BJ (cell line): ENCODE measurements around the gene RSPH1. TPM values are rescaled to one million over a fixed set of nuclear protein-coding genes. Genes with fewer than 3 reads are reported as not detected.

Experiments
- CTCF ChIA-PET: fragments of 350-600 bp; formaldehyde crosslinking; extraction: SDS; loops from one replicate; lab custom pipeline; 2021; ENCODE audit warnings: antibody characterized with exemption, inconsistent platforms; lab: Yijun Ruan, JAX
- POLR2A ChIA-PET: fragments of 300-600 bp; sonication (Branson Sonifier 250); formaldehyde crosslinking; extraction: SDS; loops from one replicate; lab custom pipeline; 2021; ENCODE audit warnings: antibody characterized with exemption; lab: Charles Lee
- DNase-seq: peaks from one replicate; pipeline ENCODE4 v3.0.0-alpha.2; 2011; ENCODE audit warnings: low read depth
- H3K27me3 ChIP-seq: 2 replicates; pipeline ENCODE4 v1.6.0; 2011; ENCODE audit warnings: low read length; ENCODE audit not compliant: control insufficient read depth, insufficient read depth
- H3K36me3 ChIP-seq: 2 replicates; pipeline ENCODE4 v1.5.1; 2011; ENCODE audit warnings: low read length; ENCODE audit not compliant: control insufficient read depth, insufficient read depth
- H3K4me3 ChIP-seq: 2 replicates; pipeline ENCODE4 v1.5.1; 2011; ENCODE audit warnings: low read depth, mild to moderate bottlenecking, control low read depth, low read length
- CTCF ChIP-seq: IDR thresholded peaks from 2 replicates; pipeline ENCODE4 v1.5.1; 2011; ENCODE audit warnings: low read depth, mild to moderate bottlenecking, control low read depth, inconsistent platforms, low read length, moderate library complexity; ENCODE audit not compliant: insufficient read depth
- polyA plus RNA-seq: library from polyadenylated mRNA; depleted of rRNA; stranded (reverse); fragments of >200 nt; gene quantifications from 2 replicates; pipeline ENCODE4 v1.2.3, GENCODE V29; 2011; rRNA removed

RSPH1 gene
- polyA plus RNA-seq, 1 experiment: 0.11 TPM

- POLR2A ChIA-PET: no interaction called here
- no peak for DNase-seq
Observed at GRCh38 chr21:42426424-42426823, 69.6 kb downstream of the RSPH1 start.

GRCh38 chr21:42425591-42425990 lies 70.4 kb downstream of the RSPH1 start:
- no peak for DNase-seq
- CTCF ChIA-PET: no interaction called here
- H3K27me3 ChIP-seq: no peaks in the 10 kb centered on the region; the same call in 1 of the 2 replicates
- no peak for TF ChIP-seq CTCF
- no peaks in the 10 kb centered on the region for H3K36me3 ChIP-seq
- H3K4me3 ChIP-seq: no peak overlapping the region
- POLR2A ChIA-PET: no interaction called here

More at GRCh38 chr21:42426424-42426823, 69.6 kb downstream of the RSPH1 start:
- no peak for TF ChIP-seq CTCF
- CTCF ChIA-PET: no interaction called here
- Histone ChIP-seq H3K4me3 (no peak overlapping the region), H3K27me3 (no peaks in the 10 kb centered on the region; the same call in 1 of the 2 replicates), H3K36me3 (no peaks in the 10 kb centered on the region)

GRCh38 chr21:42424914-42425541 lies 71.0 kb downstream of the RSPH1 start:
- H3K4me3 ChIP-seq: no peak overlapping the region
- CTCF ChIA-PET: no interaction called here
- TF ChIP-seq CTCF: no peak
- POLR2A ChIA-PET: no interaction called here
- no peaks in the 10 kb centered on the region; the same call in 1 of the 2 replicates for H3K27me3 ChIP-seq
- DNase-seq: no peak
- no peaks in the 10 kb centered on the region for H3K36me3 ChIP-seq

GRCh38 chr21:42423685-42424084 lies 72.3 kb downstream of the RSPH1 start:
- H3K4me3 ChIP-seq: no peak overlapping the region
- ChIA-PET POLR2A (no interaction called here), CTCF (no interaction called here)
- TF ChIP-seq CTCF: no peak
- H3K36me3 ChIP-seq: no peaks in the 10 kb centered on the region
- no peak for DNase-seq
- no peaks in the 10 kb centered on the region; the same call in 1 of the 2 replicates for H3K27me3 ChIP-seq

- Histone ChIP-seq H3K36me3 (no peaks in the 10 kb centered on the region), H3K27me3 (no peaks in the 10 kb centered on the region; the same call in 1 of the 2 replicates), H3K4me3 (no peak overlapping the region)
- CTCF ChIA-PET: interaction anchor here (0.9 kb wide), 1 partner anchor 10 kb away, joined by 4 read pairs; no protein-coding TSS in a partner anchor
- no peak for DNase-seq
- no peak for TF ChIP-seq CTCF
- POLR2A ChIA-PET: no interaction called here
Observed at GRCh38 chr21:42423197-42423675, 72.8 kb downstream of the RSPH1 start.

Other genes starting within 250 kb of the RSPH1 start
- gene TFF3, start 180.8 kb downstream of the RSPH1 start, polyA plus RNA-seq: not detected in 2 replicates
- gene TFF2, start 145.2 kb downstream of the RSPH1 start, polyA plus RNA-seq: not detected in 2 replicates
- gene TFF1, start 129.7 kb downstream of the RSPH1 start, polyA plus RNA-seq: not detected in 2 replicates
- not detected in 2 replicates for gene TMPRSS3, start 100.2 kb downstream of the RSPH1 start, polyA plus RNA-seq
- not detected in 2 replicates for gene UBASH3A, start 92.3 kb downstream of the RSPH1 start, polyA plus RNA-seq
- 0.49 and 0.88 TPM in 2 replicates for gene SLC37A1, start 17.6 kb upstream of the RSPH1 start, polyA plus RNA-seq
- 0.07 and 0.09 TPM in 2 replicates for gene PDE9A, start 157.4 kb upstream of the RSPH1 start, polyA plus RNA-seq